ENCODE results near the gene LEMD2. TPM values are rescaled to one million over a fixed set of nuclear protein-coding genes. Genes with fewer than 3 reads are reported as not detected.

Gene LEMD2
- total RNA-seq (2012; rRNA removed) (24.4 and 26.5 TPM in 2 replicates), polyA plus RNA-seq (2012; rRNA removed) (37.8 and 43.6 TPM in 2 replicates), Bru-seq, nascent RNA (percentile 82 among the genes with signal in this experiment), BruChase-seq, experiment 1, labeled RNA remaining after a 6-hour chase (percentile 71 among the genes with signal in this experiment), BruChase-seq, experiment 2, labeled RNA remaining after a 2-hour chase (percentile 76 among the genes with signal in this experiment)
- 30.9 and 55.6 TPM in 2 replicates for polyA plus RNA-seq (2012; cell fraction: cytosol; rRNA removed)
- 98.1 and 109 TPM in 2 replicates for polyA plus RNA-seq (2012; cell fraction: nucleus; rRNA removed; ENCODE audit: low replicate concordance)
- long read RNA-seq, transcript LEMD2-201 (9 exons, 2,958 nt) = major isoform, 227 of 278 reads
- long read RNA-seq, partial matches to known transcripts = 4 of 278 reads
- long read RNA-seq, other reads (novel, unspliced or antisense) = 41 of 278 reads

DNA sequence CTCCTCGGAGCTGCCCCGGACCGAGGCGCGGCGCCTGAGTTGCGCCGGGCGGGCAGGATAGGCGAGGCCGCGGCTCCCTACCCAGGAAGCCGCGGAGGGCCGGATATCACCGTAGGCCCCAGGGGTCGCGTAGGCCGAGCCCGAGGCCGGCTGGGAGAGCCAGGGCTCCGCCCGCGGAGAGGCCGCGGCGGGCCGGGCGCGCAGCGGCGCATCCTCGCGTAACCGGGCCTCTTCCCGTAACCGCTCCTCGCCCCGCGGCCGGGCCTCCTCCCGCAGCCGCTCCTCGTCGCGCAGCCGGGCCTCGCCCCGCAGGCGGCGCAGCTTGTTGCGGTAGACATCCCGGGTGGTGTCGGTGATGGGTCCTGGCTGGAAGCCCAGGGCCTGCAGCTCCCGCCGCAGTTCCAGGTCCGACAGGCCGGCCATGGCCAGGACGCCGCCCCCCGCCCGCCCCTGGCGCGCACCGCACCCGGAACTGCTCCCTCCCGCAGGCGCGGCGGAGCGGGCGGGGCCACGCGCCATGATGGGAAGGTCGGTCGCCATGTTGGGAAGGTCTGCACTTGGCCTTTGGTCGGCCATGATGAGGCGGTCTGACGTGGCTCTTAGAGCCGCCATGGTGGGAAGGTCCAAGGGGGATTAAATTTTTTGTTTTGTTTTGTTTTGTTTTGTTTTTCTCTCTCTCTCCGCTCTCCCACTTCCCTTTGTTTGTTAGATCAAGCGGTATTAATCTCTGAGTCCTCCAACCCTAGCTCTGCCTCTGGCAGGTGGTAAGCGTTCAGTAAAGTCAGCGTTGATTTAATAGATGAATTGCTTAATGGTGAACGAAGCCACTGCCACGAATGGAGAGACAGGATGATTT, at the start of gene LEMD2:
LEMD2 (minus strand) TSS at position 437 of the 856 bp plus-strand sequence; CDS start at position 423, 14 bp downstream.
- Histone ChIP-seq H4K91ac (ENCODE audit: insufficient read depth, low read depth, low read length) (peak within 1 kb of the TSS; percentile 74), H3K27me3 (ENCODE audit: control insufficient read depth, insufficient read depth, low read length) (peaks cover 6% of the 10 kb centered on the region), H3K4me1 (ENCODE audit: control insufficient read depth, insufficient read depth, low read length) (peaks cover 13% of the 10 kb centered on the region), H3K56ac (ENCODE audit: extremely low read depth, insufficient read depth, low read length) (peak within 1 kb of the TSS; percentile 71), H2BK15ac (ENCODE audit: low read depth, low read length) (peak within 1 kb of the TSS; percentile 97; the same call in 2 of the 3 replicates), H4K20me1 (ENCODE audit: insufficient read depth, low read length) (peaks cover 30% of the 10 kb centered on the region), H2AK9ac (replicated peaks; ENCODE audit: low read depth, low read length, poor library complexity) (peak within 1 kb of the TSS; percentile 90), H3K23ac (ENCODE audit: low read depth, low read length) (peak within 1 kb of the TSS; percentile 61), H2AFZ (replicated peaks; ENCODE audit: low read length, poor library complexity) (peak within 1 kb of the TSS; percentile 86), H3K14ac (replicated peaks; ENCODE audit: low read depth, low read length) (peak within 1 kb of the TSS; percentile 84), H3K79me1 (ENCODE audit: low read depth in 1 of 2, low read length in 2 of 2) (peaks cover 28 to 50% of the 10 kb centered on the region in 2 experiments; a peak in 3 of 4 replicates), H4K5ac (ENCODE audit: low read depth, low read length) (peak within 1 kb of the TSS; percentile 97), H3K4ac (ENCODE audit: low read depth, low read length) (peak within 1 kb of the TSS; percentile 84), H3K9me1 (ENCODE audit: insufficient read depth, low read length) (peaks cover 14% of the 10 kb centered on the region; the same call in 1 of the 2 replicates), H3K27ac (ENCODE audit: insufficient read depth, low read length) (peak within 1 kb of the TSS; percentile 88), H2BK120ac (ENCODE audit: low read depth, low read length) (peak within 1 kb of the TSS; percentile 46), H3K18ac (ENCODE audit: low read depth, low read length) (peak within 1 kb of the TSS; percentile 68), H2AK5ac (ENCODE audit: low read depth, low read length) (peak within 1 kb of the TSS; percentile 93), H2BK5ac (ENCODE audit: low read depth, low read length, poor library complexity, severe bottlenecking) (peak within 1 kb of the TSS; percentile 86), H3K4me2 (ENCODE audit: low read depth, low read length) (peak within 1 kb of the TSS; percentile 89), H3K9me3 (ENCODE audit: control insufficient read depth, insufficient read depth, low read length) (no peaks in the 10 kb centered on the region), H3K9ac (ENCODE audit: low read depth, low read length) (peak within 1 kb of the TSS; percentile 92), H4K8ac (ENCODE audit: low read depth in 2 of 2, low read length in 2 of 2) (peak within 1 kb of the TSS; percentile 93 to 95), H3K4me3 (ENCODE audit: insufficient read depth, low read depth, low read length) (peak within 1 kb of the TSS; percentile 77), H3K36me3 (ENCODE audit: control insufficient read depth, insufficient read depth, low read length) (peaks cover 13% of the 10 kb centered on the region), H2BK20ac (ENCODE audit: low read depth, low read length) (peak within 1 kb of the TSS; percentile 79)
- ATAC-seq (ENCODE audit: low read depth) = peak; percentile 93
- ChIA-PET CTCF (no interaction called here), POLR2A (ENCODE audit: unreplicated experiment) (no interaction called here)
- in situ Hi-C loops (cut with MboI; ENCODE audit: low sequenced_read_pairs) = no loop called here
- BruUV-seq (replicated peaks) = no TSS peak
- 1% methylated on average over 47 of the region's 86 CpGs; no CpG with 5 or more reads in 1 of the 2 experiments for WGBS, 2 experiments (ENCODE audit: extremely low coverage in 2 of 2, insufficient read length in 1 of 2)
- intact Hi-C loops (cut with micrococcal nuclease) = loop anchor here (2.0 to 5.0 kb wide), 3 partner anchors 16 to 238 kb away; no protein-coding TSS in a partner anchor
- dilution Hi-C loops (cut with HindIII; ENCODE audit: low sequenced_read_pairs, unreplicated experiment) = no loop called here
- DNase-seq = peak; percentile 94
- TF ChIP-seq NFE2L2 (IDR thresholded peaks at IDR 0.05; ENCODE audit: low read depth, low read length) (peak; percentile 29; the same call in 1 of the 2 replicates), RAD21 (IDR thresholded peaks at IDR 0.05; ENCODE audit: low read length) (no peak), MAFK (IDR thresholded peaks at IDR 0.05; ENCODE audit: low read depth, low read length) (no peak), CEBPB (IDR thresholded peaks at IDR 0.05; ENCODE audit: low read depth, low read length) (no peak), MXI1 (IDR thresholded peaks at IDR 0.05; ENCODE audit: borderline replicate concordance, low read depth, low read length) (no peak), SMC3 (IDR thresholded peaks at IDR 0.05; ENCODE audit: low read depth, low read length) (no peak; the same call in 1 of the 2 replicates), POLR2A (IDR thresholded peaks at IDR 0.05; ENCODE audit: low read depth, low read length) (peak; percentile 71), RCOR1 (IDR thresholded peaks at IDR 0.05; ENCODE audit: insufficient replicate concordance, low read length) (no peak)
- TF ChIP-seq, protein P1, sequence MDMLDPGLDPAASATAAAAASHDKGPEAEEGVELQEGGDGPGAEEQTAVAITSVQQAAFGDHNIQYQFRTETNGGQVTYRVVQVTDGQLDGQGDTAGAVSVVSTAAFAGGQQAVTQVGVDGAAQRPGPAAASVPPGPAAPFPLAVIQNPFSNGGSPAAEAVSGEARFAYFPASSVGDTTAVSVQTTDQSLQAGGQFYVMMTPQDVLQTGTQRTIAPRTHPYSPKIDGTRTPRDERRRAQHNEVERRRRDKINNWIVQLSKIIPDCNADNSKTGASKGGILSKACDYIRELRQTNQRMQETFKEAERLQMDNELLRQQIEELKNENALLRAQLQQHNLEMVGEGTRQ (IDR thresholded peaks at IDR 0.05; ENCODE audit: low read depth, low read length) = peak; percentile 37; the same call in 1 of the 2 replicates
- TF ChIP-seq, protein P2, sequence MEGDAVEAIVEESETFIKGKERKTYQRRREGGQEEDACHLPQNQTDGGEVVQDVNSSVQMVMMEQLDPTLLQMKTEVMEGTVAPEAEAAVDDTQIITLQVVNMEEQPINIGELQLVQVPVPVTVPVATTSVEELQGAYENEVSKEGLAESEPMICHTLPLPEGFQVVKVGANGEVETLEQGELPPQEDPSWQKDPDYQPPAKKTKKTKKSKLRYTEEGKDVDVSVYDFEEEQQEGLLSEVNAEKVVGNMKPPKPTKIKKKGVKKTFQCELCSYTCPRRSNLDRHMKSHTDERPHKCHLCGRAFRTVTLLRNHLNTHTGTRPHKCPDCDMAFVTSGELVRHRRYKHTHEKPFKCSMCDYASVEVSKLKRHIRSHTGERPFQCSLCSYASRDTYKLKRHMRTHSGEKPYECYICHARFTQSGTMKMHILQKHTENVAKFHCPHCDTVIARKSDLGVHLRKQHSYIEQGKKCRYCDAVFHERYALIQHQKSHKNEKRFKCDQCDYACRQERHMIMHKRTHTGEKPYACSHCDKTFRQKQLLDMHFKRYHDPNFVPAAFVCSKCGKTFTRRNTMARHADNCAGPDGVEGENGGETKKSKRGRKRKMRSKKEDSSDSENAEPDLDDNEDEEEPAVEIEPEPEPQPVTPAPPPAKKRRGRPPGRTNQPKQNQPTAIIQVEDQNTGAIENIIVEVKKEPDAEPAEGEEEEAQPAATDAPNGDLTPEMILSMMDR (conservative IDR thresholded peaks at IDR 0.05; ENCODE audit: low read depth, low read length) = no peak
- TF ChIP-seq, protein P3, sequence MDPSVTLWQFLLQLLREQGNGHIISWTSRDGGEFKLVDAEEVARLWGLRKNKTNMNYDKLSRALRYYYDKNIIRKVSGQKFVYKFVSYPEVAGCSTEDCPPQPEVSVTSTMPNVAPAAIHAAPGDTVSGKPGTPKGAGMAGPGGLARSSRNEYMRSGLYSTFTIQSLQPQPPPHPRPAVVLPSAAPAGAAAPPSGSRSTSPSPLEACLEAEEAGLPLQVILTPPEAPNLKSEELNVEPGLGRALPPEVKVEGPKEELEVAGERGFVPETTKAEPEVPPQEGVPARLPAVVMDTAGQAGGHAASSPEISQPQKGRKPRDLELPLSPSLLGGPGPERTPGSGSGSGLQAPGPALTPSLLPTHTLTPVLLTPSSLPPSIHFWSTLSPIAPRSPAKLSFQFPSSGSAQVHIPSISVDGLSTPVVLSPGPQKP (IDR thresholded peaks at IDR 0.05; ENCODE audit: borderline replicate concordance, low read depth, low read length) = no peak
